Right lobe of liver (tissue), 6 donors: Measurements from ENCODE around the gene SLC16A4. TPM values are rescaled to one million over a fixed set of nuclear protein-coding genes. Genes with fewer than 3 reads are reported as not detected.
"Not testable (repeated sequence)": the region's sequence is repeated elsewhere in the genome, so short reads cannot be mapped to it uniquely, and the experiment has no call there.

Source experiments
- ATAC-seq, 4 donors: fragments of 200-7000 bp; cut with Tn5 transposase; one replicate each; pipeline ENCODE4 v1.9.1; 2020; ENCODE audit warnings: mild to moderate bottlenecking in 4 of 4, moderate library complexity in 4 of 4
- DNase-seq, 3 donors: peaks; one replicate each; pipeline ENCODE4 v3.0.0-alpha.2; 2020
- H3K27ac ChIP-seq, 3 donors: fragments of 200-600 bp; one replicate each; pipeline ENCODE4 v1.8.0; 2022
- H3K27me3 ChIP-seq, 2 donors: fragments of 200-600 bp; one replicate each; pipeline ENCODE4 v1.8.0; 2022
- H3K36me3 ChIP-seq, 4 donors: fragments of 200-600 bp; sonication (generic) in 1 of 4; one replicate each; pipeline versions ENCODE4 v1.5.1 to v1.8.0; 2017 to 2022; ENCODE audit warnings: control low read depth in 1 of 4
- H3K4me1 ChIP-seq, 4 donors: fragments of 200-600 bp; sonication (generic) in 1 of 4; one replicate each; pipeline versions ENCODE4 v1.5.1 to v1.8.0; 2017 to 2022; ENCODE audit warnings: control low read depth in 1 of 4
- H3K4me3 ChIP-seq, 3 donors: fragments of 200-600 bp; one replicate each; pipeline ENCODE4 v1.8.0; 2022
- H3K9me3 ChIP-seq, 4 donors: fragments of 200-600 bp; sonication (generic) in 1 of 4; one replicate each; pipeline versions ENCODE4 v1.5.1 to v1.8.0; 2017 to 2022; ENCODE audit warnings: control low read depth in 1 of 4
- POLR2A ChIP-seq: fragments of 450-650 bp; IDR thresholded peaks from one replicate; pipeline ENCODE4 v1.6.1; 2017; ENCODE audit warnings: antibody characterized with exemption, mild to moderate bottlenecking
- WGBS: methylation state at CpG from one replicate; pipeline ENCODE4 v1.1.6; 2018; ENCODE audit warnings: low coverage, low lambda C conversion rate; ENCODE audit not compliant: insufficient coverage; ENCODE audit errors: missing lambda C conversion rate; 5-methylcytosine and 5-hydroxymethylcytosine counted together
- intact Hi-C, 2 donors: fragments of 100-400 bp; cut with DNase I; formaldehyde crosslinking; loops; one replicate each; pipeline versions ENCODE4 v1.11.2 to v1.14.1; 2022
- total RNA-seq, 6 experiments: library from RNA; depleted of rRNA in 2 of 6; stranded (reverse); fragments of >200 nt in 2 of 6; fragmentation: NEBNext Ultra II Directional in 3 of 6; extraction: Animal tissue kit (Norgen Biotek cat#: 25700) in 3 of 6; gene quantifications; one replicate each; pipeline versions ENCODE4 v1.1.0 to v1.2.4, GENCODE V29; 2016 to 2023
- TF ChIP-seq, protein P1 (sequence below), 4 donors: fragments of 200-600 bp in 3 of 4; fragments of 450-650 bp in 1 of 4; IDR thresholded peaks; one replicate each; pipeline versions ENCODE4 v1.5.1 to v1.8.0; 2016 to 2022; ENCODE audit warnings: antibody characterized with exemption in 4 of 4, mild to moderate bottlenecking in 2 of 4
- donor health status: DM: no; HTN: yes; CAD: no.
- donor health status: DM: no; HTN: no; CAD: no.
- donor health status: DM: no; HTN: no; CAD: no.
- donor health status: DM: no; HTN: yes; CAD: no.
- donor health status: DM: no; HTN: yes; CAD: no.

SLC16A4 gene
- total RNA-seq, 6 experiments from 2014 or later: 0.49 to 4.0 (median 3.4) TPM

DNA sequence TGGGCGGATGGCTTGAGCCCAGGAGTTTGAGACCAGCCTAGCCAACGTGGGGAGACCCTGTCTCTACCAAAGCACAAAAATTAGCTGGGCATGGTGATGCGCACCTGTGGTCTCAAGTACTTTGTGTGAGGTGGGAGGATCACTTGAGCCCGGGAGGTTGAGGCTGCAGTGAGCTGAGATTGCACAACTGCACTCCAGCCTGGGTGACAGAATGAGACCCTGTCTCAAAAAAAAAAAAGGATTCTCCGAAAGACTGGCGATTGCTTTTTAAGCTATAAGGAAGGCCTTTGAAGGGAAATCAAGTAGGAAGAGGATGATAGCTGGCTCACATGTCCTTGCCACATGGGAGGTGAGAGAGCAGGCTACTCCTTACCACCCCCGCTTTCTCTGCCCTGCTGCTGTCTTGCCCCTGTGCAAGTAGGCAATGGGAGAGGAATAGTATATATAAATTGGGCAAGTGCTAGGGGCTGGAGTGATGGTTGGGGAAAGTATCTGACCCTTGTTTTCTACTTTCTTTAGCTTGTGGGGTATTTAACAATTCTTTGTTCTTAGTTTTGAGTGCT is 20.4 kb upstream of the SLC16A4 start:
- no peak overlapping the region for H3K27ac ChIP-seq
- H3K27me3 ChIP-seq: no peaks in the 10 kb centered on the region
- 75% methylated on average over 4 of the region's 7 CpGs for WGBS
- H3K9me3 ChIP-seq: no peaks in the 10 kb centered on the region
- no peaks in the 10 kb centered on the region for H3K36me3 ChIP-seq
- no peak for DNase-seq
- H3K4me3 ChIP-seq: no peak overlapping the region
- ATAC-seq: no peak
- no peak for TF ChIP-seq POLR2A
- TF ChIP-seq, protein P1, sequence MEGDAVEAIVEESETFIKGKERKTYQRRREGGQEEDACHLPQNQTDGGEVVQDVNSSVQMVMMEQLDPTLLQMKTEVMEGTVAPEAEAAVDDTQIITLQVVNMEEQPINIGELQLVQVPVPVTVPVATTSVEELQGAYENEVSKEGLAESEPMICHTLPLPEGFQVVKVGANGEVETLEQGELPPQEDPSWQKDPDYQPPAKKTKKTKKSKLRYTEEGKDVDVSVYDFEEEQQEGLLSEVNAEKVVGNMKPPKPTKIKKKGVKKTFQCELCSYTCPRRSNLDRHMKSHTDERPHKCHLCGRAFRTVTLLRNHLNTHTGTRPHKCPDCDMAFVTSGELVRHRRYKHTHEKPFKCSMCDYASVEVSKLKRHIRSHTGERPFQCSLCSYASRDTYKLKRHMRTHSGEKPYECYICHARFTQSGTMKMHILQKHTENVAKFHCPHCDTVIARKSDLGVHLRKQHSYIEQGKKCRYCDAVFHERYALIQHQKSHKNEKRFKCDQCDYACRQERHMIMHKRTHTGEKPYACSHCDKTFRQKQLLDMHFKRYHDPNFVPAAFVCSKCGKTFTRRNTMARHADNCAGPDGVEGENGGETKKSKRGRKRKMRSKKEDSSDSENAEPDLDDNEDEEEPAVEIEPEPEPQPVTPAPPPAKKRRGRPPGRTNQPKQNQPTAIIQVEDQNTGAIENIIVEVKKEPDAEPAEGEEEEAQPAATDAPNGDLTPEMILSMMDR (IDR thresholded peaks at IDR 0.05): no peak
- intact Hi-C loops: no loop called here
- H3K4me1 ChIP-seq: peaks cover 0 to 18% (median 0%) of the 10 kb centered on the region in 4 donors

DNA sequence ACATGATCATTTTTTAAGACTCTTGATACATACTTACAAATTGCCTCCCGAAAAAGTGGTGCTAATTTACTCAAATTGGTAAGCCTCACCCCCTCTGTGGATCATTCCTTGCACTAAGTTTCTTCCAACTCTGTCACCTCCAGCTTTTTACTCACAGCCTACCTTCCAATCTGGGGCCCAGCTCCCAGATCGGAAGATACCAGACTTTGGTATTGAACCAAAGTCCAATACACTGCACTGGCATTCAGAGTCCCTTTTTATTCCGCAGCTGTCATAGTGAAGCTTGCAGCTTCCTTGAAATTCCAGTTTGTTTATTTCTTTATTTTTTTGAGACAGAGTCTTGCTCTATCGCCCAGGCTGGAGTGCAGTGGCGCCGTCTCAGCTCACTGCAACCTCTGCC is 18.5 kb upstream of the SLC16A4 start:
- Histone ChIP-seq H3K36me3 (peaks cover 0 to 16% (median 3%) of the 10 kb centered on the region in 4 donors), H3K4me1 (peaks cover 0 to 28% (median 0%) of the 10 kb centered on the region in 4 donors), H3K9me3 (no peaks in the 10 kb centered on the region), H3K27ac (no peak overlapping the region), H3K4me3 (no peak overlapping the region), H3K27me3 (no peaks in the 10 kb centered on the region)
- TF ChIP-seq POLR2A: no peak
- TF ChIP-seq, protein P1 (IDR thresholded peaks at IDR 0.05): no peak
- intact Hi-C loops: loop anchor here in 1 of 2 donors (5.0 kb wide), 1 partner anchor 72 kb away; the partner anchor contains the start of gene RBM15
- DNase-seq (no peak), ATAC-seq (no peak)
- WGBS: 86% methylated on average over 4 of the region's 6 CpGs

DNA sequence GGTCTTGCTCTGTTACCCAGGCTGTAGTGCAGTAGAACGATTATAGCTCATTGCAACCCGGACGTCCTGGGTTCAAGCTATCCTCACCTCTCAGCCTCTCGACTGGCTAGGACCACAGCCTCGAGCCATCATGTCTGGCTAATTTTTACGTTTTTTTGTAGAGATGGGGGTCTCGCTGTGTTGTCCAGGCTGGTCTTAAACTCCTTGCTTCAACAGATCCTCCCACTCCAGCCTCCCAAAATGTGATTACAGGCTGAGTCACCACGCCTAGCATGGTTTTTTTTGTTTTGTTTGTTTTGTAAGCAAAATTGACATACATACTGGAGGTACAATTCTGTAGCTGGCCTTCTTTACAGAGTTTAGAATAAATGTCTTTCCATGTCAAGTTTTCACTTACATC is 17.7 kb upstream of the SLC16A4 start:
- Histone ChIP-seq H3K4me3 (peak overlapping the region in 2 of 3 donors; percentile 96 to 97), H3K9me3 (no peaks in the 10 kb centered on the region), H3K4me1 (peaks cover 0 to 28% (median 0%) of the 10 kb centered on the region in 4 donors), H3K36me3 (peaks cover 0 to 24% (median 7%) of the 10 kb centered on the region in 4 donors), H3K27me3 (no peaks in the 10 kb centered on the region), H3K27ac (peak overlapping the region in 1 of 3 donors; percentile 95)
- TF ChIP-seq POLR2A: no peak
- TF ChIP-seq, protein P1 (IDR thresholded peaks at IDR 0.05): no peak
- DNase-seq (no peak), ATAC-seq (no peak)
- 86% methylated on average over 8 of the region's 8 CpGs for WGBS
- intact Hi-C loops: loop anchor here in 1 of 2 donors (5.0 kb wide), 1 partner anchor 71 kb away; the partner anchor contains the start of gene RBM15

DNA sequence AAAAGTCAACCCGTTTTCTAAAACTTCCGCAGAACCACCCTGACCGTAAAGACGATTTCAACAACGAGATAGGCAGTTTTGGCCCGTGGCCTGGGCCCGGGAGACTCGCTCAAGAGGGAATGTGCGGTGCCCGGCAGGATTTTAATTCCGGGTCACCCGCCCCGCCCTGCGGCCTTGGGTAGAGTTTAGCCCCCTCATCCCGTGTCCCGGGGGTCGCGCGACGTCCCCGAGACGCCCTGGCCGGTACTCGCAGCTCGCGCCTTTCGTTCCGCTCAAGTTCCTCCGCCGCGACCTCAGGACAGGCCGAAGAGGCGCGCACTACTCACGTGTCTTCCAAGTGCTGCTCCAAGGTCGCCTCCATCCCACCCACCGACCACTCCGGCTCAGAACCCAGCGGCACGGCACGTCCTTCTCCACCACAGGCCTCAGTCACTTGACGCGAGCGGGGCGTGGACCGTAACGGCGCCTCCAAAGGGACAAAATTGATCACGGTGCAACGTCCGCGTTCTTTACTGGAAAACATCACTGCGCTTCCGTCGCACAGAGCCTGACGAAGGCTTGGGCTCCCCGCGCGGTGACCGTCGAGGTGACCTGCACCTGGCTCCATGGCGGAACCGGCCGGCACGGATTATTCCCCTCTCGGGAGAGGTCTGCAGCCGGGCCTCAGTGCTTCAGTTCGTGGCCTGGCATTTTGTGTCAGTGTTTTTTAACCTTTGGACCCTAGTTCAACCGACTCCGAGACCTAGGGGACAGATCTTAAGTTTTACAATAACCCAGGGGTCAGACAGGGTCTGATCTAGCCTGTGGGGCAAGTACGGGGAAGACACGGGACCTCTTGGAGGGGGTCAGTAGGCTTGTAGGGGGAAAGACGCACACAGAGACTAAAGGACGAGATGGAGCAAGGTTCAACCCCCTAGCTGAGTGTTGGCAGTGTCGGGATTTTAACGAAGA is 16.7 kb upstream of the SLC16A4 start, which contains the start of gene LAMTOR5:
TSS of gene LAMTOR5 (minus strand) at position 435 of the 951 bp plus-strand sequence. CDS start at position 361, 74 bp downstream.
- DNase-seq (peak; percentile 92 to 96 (median 94)), ATAC-seq (peak; percentile 95 to 97 (median 96))
- WGBS: 0% methylated on average over 17 of the region's 76 CpGs
- Histone ChIP-seq H3K4me1 (peaks cover 0 to 28% (median 0%) of the 10 kb centered on the region in 4 donors), H3K27ac (peak within 1 kb of the TSS; percentile 91 to 98 (median 95)), H3K4me3 (peak within 1 kb of the TSS; percentile 89 to 97 (median 96)), H3K36me3 (peaks cover 4 to 34% (median 14%) of the 10 kb centered on the region in 4 donors), H3K27me3 (no peaks in the 10 kb centered on the region), H3K9me3 (no peaks in the 10 kb centered on the region)
- intact Hi-C loops: loop anchor here in 1 of 2 donors (5.0 kb wide), 1 partner anchor 70 kb away; the partner anchor contains the start of gene RBM15
- TF ChIP-seq, protein P1 (IDR thresholded peaks at IDR 0.05): peak in 1 of 4 donors; percentile 8
- TF ChIP-seq POLR2A: peak; percentile 88

DNA sequence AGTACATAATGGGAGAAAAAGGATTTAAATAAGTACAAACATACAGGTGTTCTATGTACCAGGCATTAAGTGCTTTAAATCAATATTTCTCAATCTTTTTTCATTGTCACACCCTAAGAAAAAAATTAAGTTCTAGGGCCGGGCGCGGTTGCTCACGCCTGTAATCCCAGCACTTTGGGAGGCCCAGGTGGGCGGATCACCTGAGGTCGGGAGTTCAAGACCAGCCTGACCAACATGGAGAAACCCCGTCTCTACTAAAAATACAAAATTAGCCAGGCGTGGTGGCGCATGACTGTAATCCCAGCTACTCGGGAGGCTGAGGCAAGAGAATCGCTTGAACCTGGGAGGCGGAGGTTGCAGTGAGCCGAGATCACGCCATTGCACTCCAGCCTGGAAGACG is 15.6 kb upstream of the SLC16A4 start:
- ATAC-seq, H3K9me3 ChIP-seq, H3K27me3 ChIP-seq, DNase-seq: not testable (repeated sequence)
- intact Hi-C loops: loop anchor here in 1 of 2 donors (5.0 kb wide), 1 partner anchor 69 kb away; the partner anchor contains the start of gene RBM15
- Histone ChIP-seq H3K36me3 (peaks cover 8 to 45% (median 21%) of the 10 kb centered on the region in 4 donors), H3K4me3 (peak overlapping the region; percentile 89 to 97 (median 96)), H3K4me1 (peaks cover 0 to 28% (median 0%) of the 10 kb centered on the region in 4 donors), H3K27ac (peak overlapping the region in 2 of 3 donors; percentile 95 to 98)
- 72% methylated on average over 15 of the region's 15 CpGs for WGBS
